ENCODE data around the gene SECISBP2.
"Not testable (repeated sequence)": the region's sequence is repeated elsewhere in the genome, so short reads cannot be mapped to it uniquely, and the experiment has no call there.

Gene SECISBP2

GRCh38 chr9:89330513-89330912, 12.2 kb downstream of the SECISBP2 start:
- Histone ChIP-seq H3K9me3 (ENCODE audit: low read length) (no peaks in the 10 kb centered on the region), H3K9ac (ENCODE audit: low read length) (no peak overlapping the region), H3K4me1 (ENCODE audit: insufficient read depth, low read length) (no peaks in the 10 kb centered on the region), H3K27me3 (ENCODE audit: control insufficient read depth in 1 of 2, insufficient read depth in 2 of 2, low read length in 2 of 2) (no peaks in the 10 kb centered on the region), H3K4me3 (ENCODE audit: low read depth in 1 of 2, low read length in 2 of 2) (no peak overlapping the region), H3K27ac (ENCODE audit: low read depth, low read length) (no peak overlapping the region), H3K36me3 (ENCODE audit: insufficient read depth, low read length) (peaks cover 58% of the 10 kb centered on the region)

DNA sequence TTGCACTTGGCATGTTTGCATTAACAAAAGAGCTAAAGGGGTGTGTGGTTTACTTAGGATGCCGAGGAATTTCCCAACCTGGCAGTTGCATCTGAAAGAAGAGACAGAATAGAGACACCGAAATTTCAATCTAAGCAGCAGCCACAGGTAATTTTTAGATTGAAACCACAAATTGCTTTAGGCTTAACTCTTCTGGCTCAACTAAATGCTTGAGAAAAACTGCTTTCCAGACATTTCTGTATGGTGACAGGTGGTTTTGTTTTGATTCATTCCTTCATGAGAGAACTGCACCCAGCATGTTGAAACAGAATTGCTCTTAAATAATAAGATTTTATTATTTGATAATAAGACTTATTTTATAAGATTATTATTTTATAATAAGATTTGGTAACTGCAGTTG, 21.5 kb downstream of the SECISBP2 start:
- Histone ChIP-seq H3K27ac (ENCODE audit: low read depth, low read length) (no peak overlapping the region), H3K4me3 (ENCODE audit: low read depth in 1 of 2, low read length in 2 of 2) (no peak overlapping the region), H3K27me3 (ENCODE audit: control insufficient read depth in 1 of 2, insufficient read depth in 2 of 2, low read length in 2 of 2) (no peaks in the 10 kb centered on the region), H3K9me3 (ENCODE audit: low read length) (no peaks in the 10 kb centered on the region), H3K36me3 (ENCODE audit: insufficient read depth, low read length) (peaks cover 74% of the 10 kb centered on the region), H3K4me1 (ENCODE audit: insufficient read depth, low read length) (no peaks in the 10 kb centered on the region), H3K9ac (ENCODE audit: low read length) (no peak overlapping the region)

- Histone ChIP-seq H3K9ac (ENCODE audit: low read length) (no peak overlapping the region), H3K9me3 (ENCODE audit: low read length) (no peaks in the 10 kb centered on the region), H3K4me1 (ENCODE audit: insufficient read depth, low read length) (no peaks in the 10 kb centered on the region), H3K4me3 (ENCODE audit: low read depth in 1 of 2, low read length in 2 of 2) (no peak overlapping the region), H3K27me3 (ENCODE audit: control insufficient read depth in 1 of 2, insufficient read depth in 2 of 2, low read length in 2 of 2) (no peaks in the 10 kb centered on the region), H3K36me3 (ENCODE audit: insufficient read depth, low read length) (peaks cover 74% of the 10 kb centered on the region), H3K27ac (ENCODE audit: low read depth, low read length) (no peak overlapping the region)
Observed at GRCh38 chr9:89340332-89340731, 22.0 kb downstream of the SECISBP2 start.

- Histone ChIP-seq H3K36me3 (ENCODE audit: insufficient read depth, low read length) (peaks cover 81% of the 10 kb centered on the region), H3K27me3 (ENCODE audit: control insufficient read depth in 1 of 2, insufficient read depth in 2 of 2, low read length in 2 of 2) (no peaks in the 10 kb centered on the region), H3K9me3 (ENCODE audit: low read length) (no peaks in the 10 kb centered on the region), H3K4me3 (ENCODE audit: low read depth in 1 of 2, low read length in 2 of 2) (no peak overlapping the region), H3K4me1 (ENCODE audit: insufficient read depth, low read length) (no peaks in the 10 kb centered on the region), H3K9ac (ENCODE audit: low read length) (no peak overlapping the region), H3K27ac (ENCODE audit: low read depth, low read length) (no peak overlapping the region)
Observed at GRCh38 chr9:89342213-89342612, 23.9 kb downstream of the SECISBP2 start.

DNA sequence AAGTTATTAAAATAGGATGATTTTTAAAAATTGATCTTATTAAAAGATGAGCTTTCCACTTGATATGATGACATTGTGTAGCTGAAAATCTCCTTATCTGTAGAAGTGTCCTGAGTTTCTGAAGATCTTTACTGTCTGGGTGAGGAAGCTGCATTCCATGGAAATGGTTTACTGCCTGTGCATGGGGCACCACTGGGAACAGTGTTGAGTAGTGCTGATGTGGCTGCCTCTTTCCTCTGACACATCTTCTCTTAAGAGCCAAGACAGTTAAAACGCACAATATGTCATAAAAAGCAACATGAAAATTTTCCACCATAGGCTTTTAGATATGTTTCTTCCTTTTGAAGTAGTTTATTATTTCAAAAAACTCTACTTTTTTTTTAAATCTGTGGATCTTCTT, 24.6 kb downstream of the SECISBP2 start:
- Histone ChIP-seq H3K4me1 (ENCODE audit: insufficient read depth, low read length) (no peaks in the 10 kb centered on the region), H3K9ac (ENCODE audit: low read length) (no peak overlapping the region), H3K27me3 (ENCODE audit: control insufficient read depth in 1 of 2, insufficient read depth in 2 of 2, low read length in 2 of 2) (no peaks in the 10 kb centered on the region), H3K4me3 (ENCODE audit: low read depth in 1 of 2, low read length in 2 of 2) (no peak overlapping the region), H3K36me3 (ENCODE audit: insufficient read depth, low read length) (peaks cover 74% of the 10 kb centered on the region), H3K9me3 (ENCODE audit: low read length) (no peaks in the 10 kb centered on the region), H3K27ac (ENCODE audit: low read depth, low read length) (no peak overlapping the region)

GRCh38 chr9:89343812-89344211, 25.5 kb downstream of the SECISBP2 start:
- not testable (repeated sequence) for H3K27me3 ChIP-seq (ENCODE audit: control insufficient read depth in 1 of 2, insufficient read depth in 2 of 2, low read length in 2 of 2); H3K4me1 ChIP-seq (ENCODE audit: insufficient read depth, low read length)
- H3K36me3 ChIP-seq (ENCODE audit: insufficient read depth, low read length), result peaks cover 74% of the 10 kb centered on the region

DNA sequence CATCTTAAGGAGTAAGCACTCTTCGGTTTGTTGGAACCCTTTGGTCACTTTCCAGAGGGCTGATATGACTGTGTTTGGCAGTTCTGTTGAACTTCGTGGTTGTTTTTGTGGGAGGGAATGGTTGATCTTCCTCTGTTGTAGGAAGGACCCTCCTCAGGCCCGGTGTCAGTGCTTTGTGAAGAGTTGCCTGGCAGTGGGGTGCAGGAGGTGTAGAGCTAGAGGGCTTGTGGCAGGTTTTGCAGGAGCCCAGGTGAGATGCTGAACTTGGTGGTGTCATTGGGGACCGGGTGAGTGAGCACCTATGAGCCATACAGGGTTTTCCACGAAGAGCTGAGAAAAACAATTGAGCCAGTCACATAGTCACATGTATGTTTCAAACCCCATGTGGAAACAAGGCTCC, 27.2 kb downstream of the SECISBP2 start:
- H3K9me3 ChIP-seq (ENCODE audit: low read length), result no peaks in the 10 kb centered on the region
- peaks cover 77% of the 10 kb centered on the region for H3K36me3 ChIP-seq (ENCODE audit: insufficient read depth, low read length)
- H3K9ac ChIP-seq (ENCODE audit: low read length), result no peak overlapping the region
- H3K27ac ChIP-seq (ENCODE audit: low read depth, low read length), result no peak overlapping the region
- H3K27me3 ChIP-seq (ENCODE audit: control insufficient read depth in 1 of 2, insufficient read depth in 2 of 2, low read length in 2 of 2), result no peaks in the 10 kb centered on the region
- no peak overlapping the region for H3K4me3 ChIP-seq (ENCODE audit: low read depth in 1 of 2, low read length in 2 of 2)
- H3K4me1 ChIP-seq (ENCODE audit: insufficient read depth, low read length), result no peaks in the 10 kb centered on the region

More at GRCh38 chr9:89343812-89344211, 25.5 kb downstream of the SECISBP2 start:
- not testable (repeated sequence) for H3K27ac ChIP-seq (ENCODE audit: low read depth, low read length); H3K9ac ChIP-seq (ENCODE audit: low read length); H3K9me3 ChIP-seq (ENCODE audit: low read length); H3K4me3 ChIP-seq (ENCODE audit: low read depth in 1 of 2, low read length in 2 of 2)

DNA sequence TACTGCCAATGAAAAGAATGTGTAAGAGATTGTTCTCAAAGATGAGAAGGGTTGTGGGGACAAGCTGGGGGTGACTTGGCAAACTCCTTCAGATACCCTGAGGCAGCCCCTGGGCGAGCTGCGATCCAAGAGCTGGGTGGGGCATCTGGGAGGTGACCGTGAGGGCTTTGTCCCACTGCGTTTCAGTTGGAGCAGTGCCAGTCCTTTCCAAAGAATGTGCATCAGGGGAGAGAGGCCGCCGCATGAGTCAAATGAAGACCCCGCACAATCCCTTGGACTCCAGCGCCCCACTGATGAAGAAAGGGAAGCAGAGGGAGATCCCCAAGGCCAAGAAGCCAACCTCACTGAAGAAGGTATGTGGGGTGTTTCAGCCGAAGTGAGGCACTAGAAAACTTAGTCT, 28.4 kb downstream of the SECISBP2 start:
- no peak overlapping the region for H3K9ac ChIP-seq (ENCODE audit: low read length)
- no peaks in the 10 kb centered on the region for H3K9me3 ChIP-seq (ENCODE audit: low read length)
- H3K4me1 ChIP-seq (ENCODE audit: insufficient read depth, low read length), result no peaks in the 10 kb centered on the region
- H3K4me3 ChIP-seq (ENCODE audit: low read depth in 1 of 2, low read length in 2 of 2), result no peak overlapping the region
- no peak overlapping the region for H3K27ac ChIP-seq (ENCODE audit: low read depth, low read length)
- H3K36me3 ChIP-seq (ENCODE audit: insufficient read depth, low read length), result peaks cover 77% of the 10 kb centered on the region
- no peaks in the 10 kb centered on the region for H3K27me3 ChIP-seq (ENCODE audit: control insufficient read depth in 1 of 2, insufficient read depth in 2 of 2, low read length in 2 of 2)

GRCh38 chr9:89347651-89348050, 29.4 kb downstream of the SECISBP2 start:
- no peaks in the 10 kb centered on the region for H3K27me3 ChIP-seq (ENCODE audit: control insufficient read depth in 1 of 2, insufficient read depth in 2 of 2, low read length in 2 of 2)
- no peaks in the 10 kb centered on the region for H3K9me3 ChIP-seq (ENCODE audit: low read length)
- no peak overlapping the region for H3K27ac ChIP-seq (ENCODE audit: low read depth, low read length)
- no peak overlapping the region for H3K9ac ChIP-seq (ENCODE audit: low read length)
- peaks cover 76% of the 10 kb centered on the region for H3K36me3 ChIP-seq (ENCODE audit: insufficient read depth, low read length)
- H3K4me3 ChIP-seq (ENCODE audit: low read depth in 1 of 2, low read length in 2 of 2), result no peak overlapping the region
- no peaks in the 10 kb centered on the region for H3K4me1 ChIP-seq (ENCODE audit: insufficient read depth, low read length)

DNA sequence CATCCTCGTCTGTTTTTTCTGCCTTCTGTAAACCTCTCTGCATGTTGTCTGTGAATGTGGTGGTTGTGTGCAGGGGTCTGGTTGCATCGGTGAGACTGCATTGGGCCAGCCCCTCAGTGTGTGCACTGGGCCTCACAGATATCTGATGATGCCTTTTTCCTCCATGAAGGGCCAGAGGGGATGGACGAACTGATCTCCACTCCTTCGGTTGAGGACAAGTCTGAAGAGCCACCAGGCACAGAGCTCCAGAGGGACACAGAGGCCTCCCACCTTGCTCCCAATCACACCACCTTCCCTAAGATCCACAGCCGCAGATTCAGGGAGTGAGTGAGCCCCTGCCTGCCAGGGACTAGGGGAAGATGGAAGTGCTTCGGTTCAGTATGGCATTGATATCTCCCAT, 31.3 kb downstream of the SECISBP2 start:
- H3K4me1 ChIP-seq (ENCODE audit: insufficient read depth, low read length), result no peaks in the 10 kb centered on the region
- peaks cover 71% of the 10 kb centered on the region for H3K36me3 ChIP-seq (ENCODE audit: insufficient read depth, low read length)
- no peaks in the 10 kb centered on the region for H3K9me3 ChIP-seq (ENCODE audit: low read length)
- no peak overlapping the region for H3K27ac ChIP-seq (ENCODE audit: low read depth, low read length)
- no peak overlapping the region for H3K9ac ChIP-seq (ENCODE audit: low read length)
- H3K4me3 ChIP-seq (ENCODE audit: low read depth in 1 of 2, low read length in 2 of 2), result no peak overlapping the region
- no peaks in the 10 kb centered on the region for H3K27me3 ChIP-seq (ENCODE audit: control insufficient read depth in 1 of 2, insufficient read depth in 2 of 2, low read length in 2 of 2)

GRCh38 chr9:89350988-89351557, 32.8 kb downstream of the SECISBP2 start:
- no peaks in the 10 kb centered on the region for H3K27me3 ChIP-seq (ENCODE audit: control insufficient read depth in 1 of 2, insufficient read depth in 2 of 2, low read length in 2 of 2)
- no peak overlapping the region for H3K27ac ChIP-seq (ENCODE audit: low read depth, low read length)
- no peaks in the 10 kb centered on the region for H3K9me3 ChIP-seq (ENCODE audit: low read length)
- H3K9ac ChIP-seq (ENCODE audit: low read length), result no peak overlapping the region
- no peak overlapping the region for H3K4me3 ChIP-seq (ENCODE audit: low read depth in 1 of 2, low read length in 2 of 2)
- no peaks in the 10 kb centered on the region for H3K4me1 ChIP-seq (ENCODE audit: insufficient read depth, low read length)
- peaks cover 76% of the 10 kb centered on the region for H3K36me3 ChIP-seq (ENCODE audit: insufficient read depth, low read length)

GRCh38 chr9:89351584-89352300, 33.4 kb downstream of the SECISBP2 start:
- no peaks in the 10 kb centered on the region for H3K27me3 ChIP-seq (ENCODE audit: control insufficient read depth in 1 of 2, insufficient read depth in 2 of 2, low read length in 2 of 2)
- peaks cover 76% of the 10 kb centered on the region for H3K36me3 ChIP-seq (ENCODE audit: insufficient read depth, low read length)
- no peaks in the 10 kb centered on the region for H3K9me3 ChIP-seq (ENCODE audit: low read length)
- no peak overlapping the region for H3K27ac ChIP-seq (ENCODE audit: low read depth, low read length)
- H3K4me1 ChIP-seq (ENCODE audit: insufficient read depth, low read length), result no peaks in the 10 kb centered on the region
- H3K4me3 ChIP-seq (ENCODE audit: low read depth in 1 of 2, low read length in 2 of 2), result no peak overlapping the region
- H3K9ac ChIP-seq (ENCODE audit: low read length), result no peak overlapping the region
